ENCODE measurements around the gene CBX2.

- TF ChIP-seq EZH2 (IDR thresholded peaks at IDR 0.05; ENCODE audit: insufficient read depth, poor library complexity, severe bottlenecking) (no peak), EZH2phosphoT487 (IDR thresholded peaks at IDR 0.05; ENCODE audit: insufficient read depth, low read depth) (no peak)
Observed at GRCh38 chr17:79836972-79837887, 59.3 kb downstream of the CBX2 start.

Data from GM23248 (cell line).